H9 (cell line): ENCODE data around the gene TSPYL1. TPM values are rescaled to one million over a fixed set of nuclear protein-coding genes. Genes with fewer than 3 reads are reported as not detected.

Experiments
- DNase-seq: peaks from one replicate; pipeline ENCODE4 v3.0.0-alpha.2; 2017
- H2AFZ ChIP-seq: one replicate; pipeline ENCODE4 v1.6.1; 2013; ENCODE audit warnings: mild to moderate bottlenecking, low read length, control low read depth, moderate library complexity
- H2AK5ac ChIP-seq: 2 replicates; pipeline ENCODE4 v1.6.1; 2013; ENCODE audit warnings: low read length, control low read depth, mixed read lengths; ENCODE audit not compliant: insufficient read length
- H2BK120ac ChIP-seq: one replicate; pipeline ENCODE4 v1.6.1; 2013; ENCODE audit warnings: low read depth, mild to moderate bottlenecking, low read length, control low read depth, inconsistent platforms; ENCODE audit not compliant: poor library complexity, severe bottlenecking
- H2BK12ac ChIP-seq: 2 replicates; pipeline ENCODE4 v1.6.1; 2013; ENCODE audit warnings: low read length, control low read depth, mixed read lengths, low read depth; ENCODE audit not compliant: insufficient read length
- H2BK15ac ChIP-seq: 2 replicates; pipeline ENCODE4 v1.6.1; 2013; ENCODE audit warnings: low read depth, low read length, control low read depth
- H2BK20ac ChIP-seq: one replicate; pipeline ENCODE4 v1.6.1; 2013; ENCODE audit warnings: low read depth, mild to moderate bottlenecking, low read length, control low read depth, inconsistent platforms; ENCODE audit not compliant: poor library complexity, severe bottlenecking
- H2BK5ac ChIP-seq: 2 replicates; pipeline ENCODE4 v1.6.1; 2013; ENCODE audit warnings: low read length, control low read depth, mixed read lengths; ENCODE audit not compliant: insufficient read length
- H3K14ac ChIP-seq: 2 replicates; pipeline ENCODE4 v1.6.1; 2013; ENCODE audit warnings: low read length, control low read depth; ENCODE audit not compliant: insufficient read depth
- H3K18ac ChIP-seq: 2 replicates; pipeline ENCODE4 v1.6.1; 2013; ENCODE audit warnings: low read depth, mild to moderate bottlenecking, mixed read lengths, low read length, control low read depth; ENCODE audit not compliant: insufficient read length
- H3K23ac ChIP-seq: 2 replicates; pipeline ENCODE4 v1.6.1; 2013; ENCODE audit warnings: low read length, control low read depth, mixed read lengths, low read depth; ENCODE audit not compliant: insufficient read length
- H3K23me2 ChIP-seq: 2 replicates; pipeline ENCODE4 v1.6.1; 2013; ENCODE audit warnings: low read depth, mild to moderate bottlenecking, mixed read lengths, low read length, control low read depth; ENCODE audit not compliant: insufficient read length, poor library complexity, severe bottlenecking
- H3K27ac ChIP-seq: 2 replicates; pipeline ENCODE4 v1.5.1; 2013; ENCODE audit warnings: low read length, control low read depth, mixed read lengths, low read depth; ENCODE audit not compliant: insufficient read length
- H3K27me3 ChIP-seq: 2 replicates; pipeline ENCODE4 v1.6.1; 2013; ENCODE audit warnings: low read length, control low read depth, inconsistent platforms; ENCODE audit not compliant: insufficient read depth
- H3K4ac ChIP-seq: 2 replicates; pipeline ENCODE4 v1.6.1; 2013; ENCODE audit warnings: low read depth, mild to moderate bottlenecking, control low read depth, inconsistent platforms, low read length, moderate library complexity
- H3K4me1 ChIP-seq: 2 replicates; pipeline ENCODE4 v1.6.1; 2013; ENCODE audit warnings: low read length, control low read depth, inconsistent platforms; ENCODE audit not compliant: insufficient read depth
- H3K4me2 ChIP-seq: 2 replicates; pipeline ENCODE4 v1.6.1; 2013; ENCODE audit warnings: low read length, control low read depth, mixed read lengths; ENCODE audit not compliant: insufficient read length, insufficient read depth
- H3K56ac ChIP-seq: 2 replicates; pipeline ENCODE4 v1.6.1; 2013; ENCODE audit warnings: low read depth, mild to moderate bottlenecking, mixed read lengths, low read length, control low read depth; ENCODE audit not compliant: insufficient read length
- H3K79me1 ChIP-seq: 2 replicates; pipeline ENCODE4 v1.6.1; 2013; ENCODE audit warnings: low read depth, mild to moderate bottlenecking, moderate library complexity, low read length, control low read depth, inconsistent platforms; ENCODE audit not compliant: insufficient read depth, poor library complexity, severe bottlenecking
- H3K79me2 ChIP-seq: 2 replicates; pipeline ENCODE4 v1.6.1; 2013; ENCODE audit warnings: low read length, control low read depth, inconsistent platforms; ENCODE audit not compliant: insufficient read depth
- H3K9ac ChIP-seq: 2 replicates; pipeline ENCODE4 v1.6.1; 2013; ENCODE audit warnings: low read length, control low read depth, mixed read lengths; ENCODE audit not compliant: insufficient read length; ENCODE audit errors: extremely low read depth
- H3K9me3 ChIP-seq: one replicate; pipeline ENCODE4 v1.6.1; 2013; ENCODE audit warnings: low read depth, low read length, inconsistent platforms; ENCODE audit not compliant: control insufficient read depth
- H3T11ph ChIP-seq: one replicate; pipeline ENCODE4 v1.6.1; 2013; ENCODE audit warnings: mild to moderate bottlenecking, low read length, control low read depth, inconsistent platforms
- H4K20me1 ChIP-seq: one replicate; pipeline ENCODE4 v1.6.1; 2013; ENCODE audit not compliant: control insufficient read depth, insufficient read length, insufficient read depth
- H4K5ac ChIP-seq: 2 replicates; pipeline ENCODE4 v1.6.1; 2013; ENCODE audit warnings: low read depth, mild to moderate bottlenecking, mixed read lengths, low read length, control low read depth; ENCODE audit not compliant: insufficient read length
- H4K8ac ChIP-seq: replicated peaks from 2 replicates; pipeline ENCODE4 v1.6.1; 2013; ENCODE audit warnings: low read length, control low read depth, mixed read lengths, low read depth; ENCODE audit not compliant: insufficient read length
- H4K91ac ChIP-seq: 2 replicates; pipeline ENCODE4 v1.6.1; 2013; ENCODE audit warnings: low read depth, mild to moderate bottlenecking, moderate library complexity, mixed read lengths, low read length, control low read depth; ENCODE audit not compliant: insufficient read length
- H3K27ac Mint-ChIP-seq, 3 experiments: 2 replicates in 2 of 3; 3 replicates in 1 of 3; pipeline ENCODE4 v1.8.0; 2020 to 2021; ENCODE audit warnings: mixed read lengths in 3 of 3, mild to moderate bottlenecking in 1 of 3, moderate library complexity in 1 of 3
- H3K27me3 Mint-ChIP-seq: 2 replicates; pipeline ENCODE4 v1.8.0; 2021; ENCODE audit warnings: low read depth, mild to moderate bottlenecking, moderate library complexity, mixed read lengths
- H3K36me3 Mint-ChIP-seq, 3 experiments: 2 replicates in 2 of 3; 3 replicates in 1 of 3; pipeline ENCODE4 v1.8.0; 2020 to 2021; ENCODE audit warnings: low read depth in 3 of 3, mixed read lengths in 3 of 3; ENCODE audit not compliant: insufficient read depth in 1 of 3
- H3K4me1 Mint-ChIP-seq, 2 experiments: 2 replicates each; pipeline ENCODE4 v1.8.0; 2020; ENCODE audit warnings: mixed read lengths in 2 of 2
- H3K4me3 Mint-ChIP-seq, 2 experiments: 2 replicates in 1 of 2; 3 replicates in 1 of 2; pipeline ENCODE4 v1.8.0; 2020 to 2021; ENCODE audit warnings: mild to moderate bottlenecking in 2 of 2, mixed read lengths in 2 of 2, moderate library complexity in 1 of 2
- H3K9me3 Mint-ChIP-seq, 2 experiments: 2 replicates in 1 of 2; 3 replicates in 1 of 2; pipeline ENCODE4 v1.8.0; 2020; ENCODE audit warnings: mild to moderate bottlenecking in 2 of 2, mixed read lengths in 2 of 2, moderate library complexity in 1 of 2
- WGBS: extraction: QIAGEN DNeasy Blood & Tissue Kit; methylation state at CpG from one replicate; pipeline ENCODE4 v1.1.7; 2013; ENCODE audit warnings: missing lambda C conversion rate, low lambda C conversion rate, mixed read lengths; ENCODE audit not compliant: insufficient read length; ENCODE audit errors: extremely low coverage; 5-methylcytosine and 5-hydroxymethylcytosine counted together
- total RNA-seq: library from RNA; stranded (reverse); gene quantifications from 2 replicates; pipeline ENCODE4 v1.2.1, GENCODE V29; 2021
- TF ChIP-seq, protein P1 (sequence below): fragments of 200-600 bp; sonication (generic); conservative IDR thresholded peaks from 3 replicates; pipeline ENCODE4 v1.8.0; 2021; ENCODE audit warnings: antibody characterized with exemption, mild to moderate bottlenecking

Gene TSPYL1
- total RNA-seq, 1 experiment from 2014 or later, result 75.3 TPM

DNA sequence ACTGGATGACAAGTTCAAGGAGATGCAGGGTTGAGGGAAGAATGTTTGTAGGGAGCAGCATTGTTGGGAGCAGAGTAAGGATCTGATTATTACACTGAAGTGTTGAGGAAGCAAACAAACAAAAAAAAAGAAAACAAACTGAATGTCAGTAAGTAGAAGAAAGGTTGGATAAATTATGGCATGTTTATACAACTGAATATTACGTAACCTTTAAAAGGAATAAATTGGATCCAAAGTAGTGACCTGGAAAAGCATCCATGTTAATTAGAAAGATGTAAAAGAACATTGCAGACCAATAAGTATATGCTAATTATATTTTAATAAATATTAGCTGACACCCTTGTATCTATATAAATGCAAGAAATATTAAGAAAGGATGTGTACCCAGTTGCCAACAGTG lies 12.8 kb upstream of the TSPYL1 start:
- H3K27me3 ChIP-seq, result no peaks in the 10 kb centered on the region
- H3K9ac ChIP-seq, result no peak overlapping the region
- no peak overlapping the region for H3K23ac ChIP-seq
- Mint-ChIP-seq H3K4me3 (no peak overlapping the region), H3K27ac (no peak overlapping the region), H3K27me3 (no peaks in the 10 kb centered on the region), H3K36me3 (0 out of 7 replicates have a peak, but pooled peaks cover 0 to 3% (median 0%) of the 10 kb centered on the region in 3 experiments), H3K4me1 (no peaks in the 10 kb centered on the region), H3K9me3 (peaks cover 0 to 3% of the 10 kb centered on the region in 2 experiments; a peak in 1 of 5 replicates)
- no peak overlapping the region for H4K5ac ChIP-seq
- H2BK5ac ChIP-seq, result no peak overlapping the region
- no peak overlapping the region for H3T11ph ChIP-seq
- H3K27ac ChIP-seq, result no peak overlapping the region
- H3K14ac ChIP-seq, result no peak overlapping the region
- H3K4ac ChIP-seq, result no peak overlapping the region
- H3K23me2 ChIP-seq, result no peaks in the 10 kb centered on the region
- H2BK12ac ChIP-seq, result no peak overlapping the region
- H3K18ac ChIP-seq, result no peak overlapping the region
- TF ChIP-seq, protein P1, sequence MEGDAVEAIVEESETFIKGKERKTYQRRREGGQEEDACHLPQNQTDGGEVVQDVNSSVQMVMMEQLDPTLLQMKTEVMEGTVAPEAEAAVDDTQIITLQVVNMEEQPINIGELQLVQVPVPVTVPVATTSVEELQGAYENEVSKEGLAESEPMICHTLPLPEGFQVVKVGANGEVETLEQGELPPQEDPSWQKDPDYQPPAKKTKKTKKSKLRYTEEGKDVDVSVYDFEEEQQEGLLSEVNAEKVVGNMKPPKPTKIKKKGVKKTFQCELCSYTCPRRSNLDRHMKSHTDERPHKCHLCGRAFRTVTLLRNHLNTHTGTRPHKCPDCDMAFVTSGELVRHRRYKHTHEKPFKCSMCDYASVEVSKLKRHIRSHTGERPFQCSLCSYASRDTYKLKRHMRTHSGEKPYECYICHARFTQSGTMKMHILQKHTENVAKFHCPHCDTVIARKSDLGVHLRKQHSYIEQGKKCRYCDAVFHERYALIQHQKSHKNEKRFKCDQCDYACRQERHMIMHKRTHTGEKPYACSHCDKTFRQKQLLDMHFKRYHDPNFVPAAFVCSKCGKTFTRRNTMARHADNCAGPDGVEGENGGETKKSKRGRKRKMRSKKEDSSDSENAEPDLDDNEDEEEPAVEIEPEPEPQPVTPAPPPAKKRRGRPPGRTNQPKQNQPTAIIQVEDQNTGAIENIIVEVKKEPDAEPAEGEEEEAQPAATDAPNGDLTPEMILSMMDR, result no peak
- H3K4me2 ChIP-seq, result no peak overlapping the region
- no peak overlapping the region for H3K56ac ChIP-seq
- no peaks in the 10 kb centered on the region for H3K79me2 ChIP-seq
- WGBS, result no CpG with 5 or more reads among the region's 1 CpG
- H3K79me1 ChIP-seq, result no peaks in the 10 kb centered on the region
- H3K4me1 ChIP-seq, result no peaks in the 10 kb centered on the region
- no peak overlapping the region for H4K8ac ChIP-seq
- no peak overlapping the region for H2BK120ac ChIP-seq
- H2BK15ac ChIP-seq, result no peak overlapping the region
- H2BK20ac ChIP-seq, result no peak overlapping the region
- H2AK5ac ChIP-seq, result no peak overlapping the region
- H3K9me3 ChIP-seq, result no peaks in the 10 kb centered on the region
- no peak overlapping the region for H2AFZ ChIP-seq
- H4K91ac ChIP-seq, result no peak overlapping the region
- H4K20me1 ChIP-seq, result no peaks in the 10 kb centered on the region
- DNase-seq, result no peak
